Measurements from ENCODE around the gene ALS2CL.

Gene ALS2CL

DNA sequence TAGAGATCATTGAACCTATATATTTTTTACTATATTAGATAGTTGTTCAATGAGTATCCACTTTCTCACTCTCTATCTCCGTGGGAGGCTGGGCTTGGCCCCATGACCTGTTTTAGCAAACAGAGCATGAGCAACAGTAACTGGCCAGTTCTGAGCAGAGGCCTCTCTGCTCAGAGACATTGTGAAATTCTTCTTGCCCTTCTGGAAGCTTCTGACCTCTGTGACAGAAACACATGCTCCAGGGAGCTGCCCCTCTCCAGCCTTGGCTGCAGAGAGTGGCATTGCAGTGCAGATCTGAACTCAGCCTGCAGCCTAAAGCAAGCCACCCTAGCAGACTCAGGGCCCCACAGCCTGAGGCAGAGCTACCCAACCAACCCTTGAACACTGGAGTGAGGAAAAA, 60.7 kb downstream of the ALS2CL start:
- no peak for DNase-seq (ENCODE audit: low spot score)

DNA sequence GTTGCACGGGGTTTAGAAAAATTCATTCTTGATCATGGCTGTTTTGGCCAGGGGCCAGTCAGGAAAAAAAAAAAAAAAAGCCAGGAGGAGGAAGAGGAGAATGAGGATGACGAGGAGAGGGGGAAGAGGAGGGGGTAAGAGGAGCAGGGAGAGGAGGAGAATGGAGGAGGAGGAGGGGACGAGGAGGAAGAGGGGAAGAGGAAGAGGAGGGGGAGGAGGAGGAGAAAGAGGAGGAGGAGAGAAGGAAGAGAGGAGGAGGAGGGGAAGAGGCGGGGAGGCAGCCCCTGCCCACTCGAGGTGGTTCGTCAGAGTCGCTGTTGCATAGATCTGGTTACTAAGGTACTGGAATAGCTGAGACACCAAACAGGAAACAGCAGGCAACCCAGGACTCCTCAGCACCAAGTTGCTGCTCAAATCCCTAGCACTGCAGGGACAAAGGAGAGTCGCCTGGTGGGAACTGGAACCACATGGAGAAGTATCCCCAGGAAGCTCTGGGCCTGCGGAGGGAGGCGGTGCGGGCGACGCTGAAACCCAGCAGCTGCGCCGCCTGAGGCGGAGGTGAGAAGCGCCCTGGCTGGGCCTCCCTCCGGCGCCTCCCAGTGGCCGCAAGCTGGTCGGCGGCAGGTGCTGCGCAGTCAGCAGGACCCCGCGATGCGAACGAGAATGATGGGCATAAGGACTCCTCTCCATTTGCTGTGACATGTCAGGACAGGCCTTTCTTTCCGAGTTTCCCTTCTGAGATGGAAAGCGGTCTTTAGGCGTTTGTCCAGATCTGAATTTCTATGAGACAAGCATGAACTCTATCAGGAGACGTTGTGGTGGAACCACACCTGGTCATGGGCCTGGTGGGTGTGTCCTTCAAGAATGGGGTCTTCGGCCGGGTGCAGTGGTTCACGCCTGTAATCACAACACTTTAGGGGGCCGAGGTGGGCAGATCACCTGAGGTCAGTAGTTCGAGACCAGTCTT, 63.6 kb downstream of the ALS2CL start:
- peak; percentile 82 for DNase-seq (ENCODE audit: low spot score)

- DNase-seq (ENCODE audit: low spot score), result no peak
Observed at GRCh38 chr3:46628901-46629369, 64.5 kb downstream of the ALS2CL start.

- no peak for DNase-seq (ENCODE audit: low spot score)
Observed at GRCh38 chr3:46627078-46627477, 66.4 kb downstream of the ALS2CL start.

- no peak for DNase-seq (ENCODE audit: low spot score)
Observed at GRCh38 chr3:46626039-46626438, 67.4 kb downstream of the ALS2CL start.

DNA sequence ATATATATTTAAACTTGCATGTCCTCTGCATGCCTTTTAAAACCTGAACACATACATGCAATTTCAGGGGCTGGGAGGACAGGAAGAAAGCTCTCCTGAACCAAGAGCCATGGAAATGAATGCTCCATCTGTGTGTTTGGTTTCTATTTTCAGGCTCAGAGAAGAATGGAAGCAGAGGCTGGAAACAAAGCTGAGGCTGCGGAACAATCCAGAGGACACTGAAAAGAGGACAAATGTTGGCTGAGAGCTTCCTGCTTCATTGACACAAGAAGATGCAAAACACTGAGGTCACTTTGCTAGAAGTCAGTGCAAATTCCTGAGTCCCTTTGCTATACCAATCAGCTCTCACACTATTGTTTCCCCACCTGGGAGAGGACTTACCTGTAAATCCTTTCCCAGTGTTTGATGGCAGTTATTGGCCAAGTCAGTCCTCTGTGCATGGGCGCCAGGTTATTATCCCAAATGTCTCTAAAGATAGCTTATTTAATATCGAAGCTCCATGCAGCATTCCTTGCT, 68.4 kb downstream of the ALS2CL start:
- no peak for DNase-seq (ENCODE audit: low spot score)

DNA sequence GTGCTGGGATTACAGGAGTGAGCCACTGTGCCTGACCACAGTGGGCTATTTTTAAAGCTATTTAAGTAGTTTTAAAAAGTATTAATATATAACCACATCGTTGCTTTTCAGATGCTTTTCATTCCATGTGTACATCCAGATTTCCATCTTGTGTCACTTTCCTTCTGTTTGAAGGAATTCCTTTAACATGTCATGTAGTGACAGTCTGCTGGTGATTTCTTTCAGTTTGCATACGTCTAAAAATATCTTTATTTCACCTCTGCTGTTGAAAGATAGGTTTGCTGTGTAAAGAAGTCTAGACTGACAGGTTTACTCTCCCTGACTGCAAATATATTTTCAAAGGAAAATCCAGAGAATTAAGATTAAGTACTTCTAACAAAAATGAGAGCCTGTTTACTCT, 68.9 kb downstream of the ALS2CL start:
- DNase-seq (ENCODE audit: low spot score), result no peak

DNA sequence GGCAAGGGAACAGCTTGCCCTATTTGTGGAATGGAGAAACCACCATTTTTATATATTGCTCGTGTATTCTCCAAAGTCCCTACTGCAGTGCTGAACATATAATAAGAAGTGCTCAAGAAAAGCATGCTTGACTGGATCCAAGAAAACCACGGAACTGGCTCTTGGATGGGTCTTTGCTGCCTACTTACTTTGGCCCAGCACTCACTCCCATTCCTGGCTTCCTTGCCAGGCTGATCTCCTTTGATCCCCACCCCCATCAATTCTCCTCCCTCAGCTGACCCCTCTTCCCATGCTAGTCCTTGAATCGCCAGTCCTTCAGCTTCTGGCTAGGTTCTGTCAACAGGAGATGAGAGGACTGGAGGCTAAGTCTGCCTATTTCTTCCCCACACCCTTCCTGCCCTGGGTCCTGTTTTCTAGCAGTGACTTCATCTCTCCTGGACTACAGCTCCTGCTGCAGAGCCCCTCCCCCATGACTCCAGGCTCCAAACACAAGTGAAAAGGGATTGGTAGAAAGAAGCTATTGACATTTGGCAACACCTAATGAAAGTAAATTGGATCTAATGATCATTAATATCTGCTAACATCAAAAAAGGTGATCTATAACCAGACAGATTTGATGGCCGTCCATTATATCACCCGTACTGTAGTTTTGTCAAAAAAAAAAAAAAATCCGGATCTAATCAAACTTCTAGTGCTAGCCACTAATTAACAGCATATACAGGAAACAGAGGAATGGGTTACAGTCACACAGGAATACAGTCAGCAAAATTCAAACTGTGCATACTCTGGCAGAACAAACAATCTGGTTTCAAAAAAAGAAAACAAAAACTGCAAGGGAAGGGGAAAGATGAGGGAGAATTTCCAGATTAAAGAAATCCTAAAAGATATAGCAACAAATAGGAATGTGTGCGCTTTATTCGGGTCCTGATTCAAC, 73.4 kb downstream of the ALS2CL start:
- DNase-seq (ENCODE audit: low spot score), result no peak

Measured in D341Med (cell line).